Keratinocyte (primary cell): ENCODE results near the gene YTHDF1.

Experiments
- CTCF ChIP-seq, 3 experiments: IDR thresholded peaks in 1 of 3; conservative IDR thresholded peaks in 1 of 3; optimal IDR thresholded peaks in 1 of 3; 2 replicates in 2 of 3; 3 replicates in 1 of 3; pipeline versions ENCODE3 to v1.5.1; 2011; ENCODE audit warnings: low read length in 3 of 3, mild to moderate bottlenecking in 3 of 3, moderate library complexity in 2 of 3, control low read depth in 1 of 3, inconsistent platforms in 1 of 3; ENCODE audit not compliant: insufficient read depth in 2 of 3; ENCODE audit errors: extremely low read depth in 1 of 3
- EZH2 ChIP-seq: IDR thresholded peaks from one replicate; pipeline ENCODE4 v1.6.1; 2012; ENCODE audit warnings: inconsistent platforms, mild to moderate bottlenecking, low read length, moderate library complexity

GRCh38 chr20:63258781-63259180, 42.9 kb upstream of the YTHDF1 start:
- no peak for TF ChIP-seq CTCF (optimal IDR thresholded peaks at IDR 0.05 in 1 of 3, IDR thresholded peaks at IDR 0.05 in 1 of 3, conservative IDR thresholded peaks at IDR 0.05 in 1 of 3; ENCODE audit: extremely low read depth in 1 of 3, insufficient read depth in 2 of 3, low read length in 3 of 3)
- no peak for TF ChIP-seq EZH2
